MCF 10A (cell line): ENCODE measurements around the gene KREMEN2. TPM values are rescaled to one million over a fixed set of nuclear protein-coding genes. Genes with fewer than 3 reads are reported as not detected.

ENCODE experiments used
- BruUV-seq: library from RNA; stranded (reverse); fragments of 400-500 nt; replicated peaks from 2 replicates; lab custom pipeline; 2021; lab: Mats Ljungman, UMichigan
- CTCF ChIA-PET: fragments of 300-600 bp; sonication (Branson Sonifier 250); formaldehyde crosslinking; extraction: SDS; loops from one replicate; lab custom pipeline; 2021; ENCODE audit warnings: antibody characterized with exemption, inconsistent platforms; lab: Yijun Ruan, JAX
- POLR2A ChIA-PET: fragments of 300-600, 350-650 bp; sonication (Branson Sonifier 250); formaldehyde crosslinking; extraction: SDS; loops from one replicate; lab custom pipeline; 2020; ENCODE audit warnings: antibody characterized with exemption, inconsistent platforms; lab: Yijun Ruan, JAX
- DNase-seq: peaks from one replicate; pipeline ENCODE4 v3.0.0-alpha.2; 2018; ENCODE audit not compliant: unreplicated experiment
- H3K27ac Mint-ChIP-seq: one replicate; pipeline ENCODE4 v1.8.0; 2022; ENCODE audit warnings: mild to moderate bottlenecking, low read depth, mixed read lengths; ENCODE audit not compliant: unreplicated experiment
- H3K27me3 Mint-ChIP-seq: one replicate; pipeline ENCODE4 v1.8.0; 2022; ENCODE audit warnings: mixed read lengths; ENCODE audit not compliant: insufficient read depth, unreplicated experiment
- H3K36me3 Mint-ChIP-seq: one replicate; pipeline ENCODE4 v1.8.0; 2022; ENCODE audit warnings: mild to moderate bottlenecking, moderate library complexity, mixed read lengths; ENCODE audit not compliant: insufficient read depth, unreplicated experiment
- H3K4me1 Mint-ChIP-seq: one replicate; pipeline ENCODE4 v1.8.0; 2022; ENCODE audit warnings: mixed read lengths; ENCODE audit not compliant: insufficient read depth, unreplicated experiment
- H3K4me3 Mint-ChIP-seq: one replicate; pipeline ENCODE4 v1.8.0; 2022; ENCODE audit warnings: mild to moderate bottlenecking, moderate library complexity, mixed read lengths; ENCODE audit not compliant: unreplicated experiment
- H3K9me3 Mint-ChIP-seq: one replicate; pipeline ENCODE4 v1.8.0; 2022; ENCODE audit warnings: mixed read lengths; ENCODE audit not compliant: unreplicated experiment
- CTCF ChIP-seq: fragments of 200-600 bp; IDR thresholded peaks from one replicate; pipeline ENCODE4 v1.8.0; 2022; ENCODE audit warnings: antibody characterized with exemption, mild to moderate bottlenecking; ENCODE audit not compliant: unreplicated experiment
- intact Hi-C: fragments of 100-400 bp; cut with micrococcal nuclease; formaldehyde crosslinking; loops from 2 replicates; pipeline ENCODE4 v1.14.1; 2022
- total RNA-seq: library from RNA; stranded (reverse); gene quantifications from 2 replicates; pipeline ENCODE4 v1.2.3, GENCODE V29; 2022

KREMEN2 gene
- total RNA-seq, 1 experiment from 2014 or later = 0.42 TPM

GRCh38 chr16:3012246-3012645 is 48.2 kb downstream of the KREMEN2 start:
- intact Hi-C loops = no loop called here
- Mint-ChIP-seq H3K4me1 (no peaks in the 10 kb centered on the region), H3K4me3 (no peak overlapping the region), H3K9me3 (no peaks in the 10 kb centered on the region), H3K27me3 (no peaks in the 10 kb centered on the region), H3K36me3 (no peaks in the 10 kb centered on the region), H3K27ac (no peak overlapping the region)
- POLR2A ChIA-PET = no interaction called here
- BruUV-seq = no TSS peak
- TF ChIP-seq CTCF = no peak
- CTCF ChIA-PET = interaction anchor here (0.6 to 1.4 kb wide), 4 partner anchors 15 to 28 kb away, joined by 3 to 5 read pairs (median 4); no protein-coding TSS in a partner anchor
- no peak for DNase-seq

GRCh38 chr16:3012828-3013420 is 48.8 kb downstream of the KREMEN2 start, which contains the start of gene CLDN9:
TSS of gene CLDN9 (plus strand) at chr16:3012923. CDS start at chr16:3013363, 440 bp downstream.
- CTCF ChIA-PET = interaction anchor here (1.2 kb wide), 1 partner anchor 15 kb away, joined by 5 read pairs; no protein-coding TSS in a partner anchor
- BruUV-seq = no TSS peak
- POLR2A ChIA-PET = interaction anchor here (0.6 kb wide), 1 partner anchor 255 kb away, joined by 3 read pairs; no protein-coding TSS in a partner anchor
- no peak for TF ChIP-seq CTCF
- no peaks in the 10 kb centered on the region for H3K4me1 Mint-ChIP-seq
- H3K9me3 Mint-ChIP-seq = no peaks in the 10 kb centered on the region
- no peak for DNase-seq
- H3K4me3 Mint-ChIP-seq = no peak within 1 kb of the TSS
- no peaks in the 10 kb centered on the region for H3K36me3 Mint-ChIP-seq
- H3K27me3 Mint-ChIP-seq = no peaks in the 10 kb centered on the region
- no peak within 1 kb of the TSS for H3K27ac Mint-ChIP-seq
- intact Hi-C loops = no loop called here

- Mint-ChIP-seq H3K36me3 (no peaks in the 10 kb centered on the region), H3K4me3 (no peak overlapping the region), H3K4me1 (no peaks in the 10 kb centered on the region), H3K27ac (no peak overlapping the region), H3K27me3 (no peaks in the 10 kb centered on the region), H3K9me3 (no peaks in the 10 kb centered on the region)
- DNase-seq = no peak
- BruUV-seq = no TSS peak
- intact Hi-C loops = no loop called here
- ChIA-PET POLR2A (interaction anchor here (0.5 to 0.6 kb wide), 2 partner anchors 33 to 255 kb away, joined by 3 read pairs; no protein-coding TSS in a partner anchor), CTCF (interaction anchor here (0.7 kb wide), 1 partner anchor 92 kb away, joined by 3 read pairs; no protein-coding TSS in a partner anchor)
- no peak for TF ChIP-seq CTCF
Measured at GRCh38 chr16:3013491-3013951, 49.4 kb downstream of the KREMEN2 start.

GRCh38 chr16:3013998-3014690 is 50.1 kb downstream of the KREMEN2 start:
- Mint-ChIP-seq H3K9me3 (no peaks in the 10 kb centered on the region), H3K27ac (no peak overlapping the region), H3K4me3 (no peak overlapping the region), H3K4me1 (no peaks in the 10 kb centered on the region), H3K36me3 (no peaks in the 10 kb centered on the region), H3K27me3 (no peaks in the 10 kb centered on the region)
- no peak for TF ChIP-seq CTCF
- DNase-seq = no peak
- BruUV-seq = no TSS peak
- CTCF ChIA-PET = interaction anchor here (0.6 to 0.7 kb wide), 3 partner anchors 76 to 98 kb away, joined by 3 to 6 read pairs (median 3); no protein-coding TSS in a partner anchor
- POLR2A ChIA-PET = interaction anchor here (0.5 kb wide), 1 partner anchor 33 kb away, joined by 3 read pairs; no protein-coding TSS in a partner anchor
- intact Hi-C loops = no loop called here
